8988T (cell line): ENCODE data around the gene WFS1.
A peak's percentile ranks its signal among the peaks of the same experiment; 100 is the strongest.

ENCODE experiments used
- DNase-seq: peaks from one replicate; pipeline ENCODE4 v3.0.0; 2011

Gene WFS1

GRCh38 chr4:6342530-6343293 is 73.1 kb downstream of the WFS1 start:
- DNase-seq: no peak

DNA sequence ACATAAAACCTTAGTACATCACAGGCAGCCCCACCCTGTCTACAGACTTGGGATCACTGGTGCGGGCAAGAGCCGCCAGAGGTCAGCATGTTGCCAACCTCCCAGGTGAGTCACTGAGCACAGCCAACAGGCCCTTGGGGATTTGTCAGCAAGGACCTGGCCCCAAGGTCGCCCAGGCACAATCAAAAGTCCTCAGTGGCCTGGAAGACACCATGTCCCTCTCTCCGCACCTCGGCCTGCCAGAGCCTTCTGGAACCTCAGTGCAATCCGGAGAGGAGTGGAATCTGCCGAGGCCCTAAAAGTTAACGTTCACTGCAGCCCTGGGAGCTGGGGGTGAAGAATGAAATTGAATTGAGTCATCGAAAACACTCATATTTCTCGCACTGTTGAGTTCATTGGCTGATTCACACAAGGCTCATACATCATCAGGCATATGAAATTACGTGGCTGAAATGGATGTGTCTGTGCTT is 74.3 kb downstream of the WFS1 start:
- peak; percentile 81 for DNase-seq

DNA sequence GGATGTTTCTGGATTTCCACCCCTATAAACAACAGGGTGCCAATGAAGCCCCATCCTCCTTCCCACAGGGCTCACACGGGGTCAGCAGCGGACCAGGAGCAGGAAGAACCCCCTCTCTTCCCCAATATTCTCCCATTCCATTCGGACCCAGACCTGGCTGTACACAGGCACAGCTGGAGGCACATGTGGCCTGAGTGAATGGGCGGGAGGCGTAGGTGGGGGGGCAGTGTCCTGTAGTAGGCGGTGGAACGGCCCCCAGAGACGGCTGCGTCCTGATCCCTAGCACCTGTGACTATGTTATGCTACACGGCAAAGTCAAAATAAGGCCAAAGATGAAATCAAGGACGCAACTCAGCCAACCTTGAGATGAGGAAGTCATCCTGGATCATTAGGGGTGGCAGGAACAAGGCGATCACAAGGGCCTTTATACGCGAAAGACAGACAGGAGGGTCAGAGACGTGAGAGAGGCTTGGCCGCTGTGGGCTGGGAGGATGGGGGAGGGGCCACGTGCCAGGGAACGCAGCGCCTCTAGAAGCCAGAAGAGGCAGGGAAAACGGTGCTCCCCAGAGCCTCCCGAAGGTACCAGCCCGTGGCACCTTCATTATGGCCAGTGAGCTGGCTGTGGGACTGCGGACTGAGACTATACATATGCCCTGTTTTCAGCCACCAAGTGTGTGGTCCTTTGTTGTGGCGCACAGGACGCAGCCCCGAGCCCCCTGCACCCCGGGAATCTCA is 75.6 kb downstream of the WFS1 start:
- DNase-seq: no peak

- no peak for DNase-seq
Observed at GRCh38 chr4:6345866-6346265, 76.2 kb downstream of the WFS1 start.

DNA sequence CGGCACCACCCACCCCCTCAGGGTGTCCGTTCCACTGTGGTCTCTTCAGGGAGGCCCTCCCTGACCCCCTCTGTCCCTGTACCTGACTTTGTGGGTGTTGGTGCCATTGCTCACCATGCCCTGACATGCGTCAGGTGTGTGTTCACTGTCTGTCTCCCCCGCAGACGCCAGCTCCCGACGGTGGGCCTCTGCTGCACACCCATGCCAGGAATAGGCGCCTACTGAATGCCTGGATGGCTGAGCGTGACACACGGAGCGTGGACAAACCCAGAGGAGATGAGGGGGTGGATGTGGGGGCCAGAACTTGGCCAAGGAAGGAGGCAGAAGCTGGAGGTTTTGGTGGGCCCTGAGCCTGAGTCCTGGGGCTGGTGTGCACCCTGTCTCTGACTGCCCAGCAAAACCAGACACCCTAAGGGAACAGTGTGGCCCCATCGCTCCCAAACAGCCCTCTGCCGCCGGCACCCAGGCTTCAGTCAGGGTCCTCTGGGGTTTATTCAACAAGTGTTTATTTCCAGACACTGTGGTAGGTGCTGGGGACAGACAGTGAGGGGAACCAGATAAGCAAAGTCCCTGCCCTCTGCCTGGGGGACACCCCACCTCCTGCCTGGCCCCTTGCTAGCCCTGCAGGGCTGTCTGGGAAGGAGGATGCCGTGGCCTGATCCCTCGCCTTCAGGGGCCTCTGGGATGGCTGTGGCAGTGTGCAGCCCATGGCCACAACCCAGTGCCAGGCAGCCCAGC is 76.9 kb downstream of the WFS1 start:
- DNase-seq: no peak

GRCh38 chr4:6347511-6348045 is 77.9 kb downstream of the WFS1 start:
- DNase-seq: no peak

DNA sequence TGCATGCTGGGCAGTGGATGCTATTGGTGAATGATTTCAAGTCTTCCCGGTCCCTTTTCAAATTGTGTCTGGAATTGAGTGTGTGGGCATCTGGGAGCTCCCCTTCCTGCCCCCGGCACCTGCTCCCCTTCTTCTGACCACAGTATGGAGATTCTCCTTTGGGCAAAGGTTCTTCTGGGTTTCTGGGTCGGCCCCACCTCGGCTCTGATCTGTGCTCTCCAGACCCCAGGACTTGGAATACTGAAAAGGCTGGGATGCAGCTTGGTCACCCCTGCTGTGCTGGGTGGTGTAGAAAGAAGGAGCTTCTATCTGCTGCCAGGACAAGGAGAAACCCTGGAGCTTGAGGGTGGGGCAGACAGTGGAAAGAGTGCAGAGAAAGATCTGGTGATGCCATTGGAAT is 78.8 kb downstream of the WFS1 start:
- no peak for DNase-seq

DNA sequence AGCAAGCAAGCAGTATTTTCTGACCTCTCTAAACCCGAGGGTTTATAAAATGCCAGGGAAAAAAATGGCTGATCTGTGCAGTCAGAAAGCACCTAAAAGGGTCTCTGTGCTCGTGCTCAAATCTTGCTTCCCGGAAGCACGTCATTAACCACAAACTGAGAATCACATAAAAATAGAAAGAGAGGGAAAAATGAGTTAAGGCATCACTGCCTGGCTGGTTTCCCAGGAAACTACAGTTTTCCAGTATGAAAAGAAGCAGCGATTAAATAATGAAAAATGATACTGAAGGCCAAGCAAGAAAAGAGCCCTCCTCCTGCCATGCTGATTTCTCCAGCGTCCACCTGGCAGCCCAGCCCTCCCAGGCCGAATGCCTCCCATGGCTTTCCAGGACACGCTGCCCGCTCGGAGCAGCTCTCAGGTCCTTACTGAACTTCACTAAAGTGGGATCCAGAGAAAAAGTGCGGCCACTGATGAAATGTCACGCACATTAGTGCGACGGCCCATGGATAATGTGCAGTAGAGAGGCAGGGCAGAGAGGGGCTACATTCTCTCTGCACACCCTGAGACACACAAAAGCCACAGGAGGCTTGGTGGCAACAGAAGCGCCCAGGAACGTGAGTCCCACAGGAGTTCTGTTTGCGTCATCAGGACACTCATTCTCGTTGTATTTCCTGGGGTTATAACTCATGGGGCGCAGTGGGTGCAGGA is 80.4 kb downstream of the WFS1 start:
- no peak for DNase-seq

- DNase-seq: no peak
Observed at GRCh38 chr4:6350646-6351045, 81.0 kb downstream of the WFS1 start.

- DNase-seq: no peak
Observed at GRCh38 chr4:6351246-6352000, 81.8 kb downstream of the WFS1 start.

DNA sequence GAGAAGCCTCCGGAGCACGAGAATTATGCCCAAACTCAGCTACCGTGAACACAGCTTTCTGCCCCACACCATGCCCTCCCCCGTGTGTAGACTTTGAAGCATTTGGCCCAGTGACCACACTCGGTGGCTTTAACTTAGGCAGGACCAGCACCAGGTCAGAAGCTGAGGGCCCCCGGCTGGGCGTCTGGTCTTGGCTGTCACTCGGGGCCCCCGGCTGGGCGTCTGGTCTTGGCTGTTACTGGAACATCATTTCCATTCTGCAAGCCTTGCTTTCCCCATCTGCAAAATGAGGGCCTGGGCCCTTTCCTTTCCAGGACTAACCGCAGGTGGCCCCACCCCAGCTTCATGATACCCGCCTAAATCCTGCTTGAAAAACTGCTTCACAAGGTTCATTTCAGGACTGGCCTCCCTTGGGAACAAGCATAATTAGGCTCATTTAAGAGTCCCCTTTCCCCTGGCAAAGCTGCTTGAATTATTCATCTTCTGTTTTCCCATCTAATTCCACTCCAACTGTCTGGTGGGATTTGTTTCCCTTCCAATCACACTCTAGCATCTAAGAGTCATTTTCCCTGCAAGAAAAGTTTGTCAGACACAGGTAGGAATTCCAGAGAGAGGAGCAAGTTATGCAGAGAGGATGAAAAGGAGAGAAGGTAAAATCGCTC is 82.5 kb downstream of the WFS1 start:
- DNase-seq: no peak
